ENCODE data around the gene PAN2. TPM values are rescaled to one million over a fixed set of nuclear protein-coding genes. Genes with fewer than 3 reads are reported as not detected.

The PAN2 gene
- 13.0 and 14.8 TPM in 2 replicates for total RNA-seq

GRCh38 chr12:56333679-56334489 is at the start of gene PAN2:
TSS of gene PAN2 (minus strand) at chr12:56334000. CDS start at chr12:56333094, 906 bp downstream.
- TF ChIP-seq CTCF (IDR thresholded peaks at IDR 0.05; ENCODE audit: insufficient read depth, low read depth, low read length), result peak; percentile 66
- H3K4me3 ChIP-seq (ENCODE audit: low read depth, low read length), result peak within 1 kb of the TSS; percentile 76
- DNase-seq (ENCODE audit: low read depth), result peak; percentile 98

- no peak overlapping the region for H3K4me3 ChIP-seq (ENCODE audit: low read depth, low read length)
- TF ChIP-seq CTCF (IDR thresholded peaks at IDR 0.05; ENCODE audit: insufficient read depth, low read depth, low read length), result no peak
- DNase-seq (ENCODE audit: low read depth), result no peak
Observed at GRCh38 chr12:56382611-56383010, 48.8 kb upstream of the PAN2 start.

- no peak for DNase-seq (ENCODE audit: low read depth)
- TF ChIP-seq CTCF (IDR thresholded peaks at IDR 0.05; ENCODE audit: insufficient read depth, low read depth, low read length), result no peak
- no peak overlapping the region for H3K4me3 ChIP-seq (ENCODE audit: low read depth, low read length)
Observed at GRCh38 chr12:56377989-56378316, 44.2 kb upstream of the PAN2 start.

- DNase-seq (ENCODE audit: low read depth), result peak; percentile 13
- peak; percentile 14 for TF ChIP-seq CTCF (IDR thresholded peaks at IDR 0.05; ENCODE audit: insufficient read depth, low read depth, low read length)
- H3K4me3 ChIP-seq (ENCODE audit: low read depth, low read length), result no peak overlapping the region
Observed at GRCh38 chr12:56377310-56377988, 43.6 kb upstream of the PAN2 start.

GRCh38 chr12:56375598-56376434 is 42.0 kb upstream of the PAN2 start:
- no peak for DNase-seq (ENCODE audit: low read depth)
- no peak for TF ChIP-seq CTCF (IDR thresholded peaks at IDR 0.05; ENCODE audit: insufficient read depth, low read depth, low read length)
- H3K4me3 ChIP-seq (ENCODE audit: low read depth, low read length), result no peak overlapping the region

- H3K4me3 ChIP-seq (ENCODE audit: low read depth, low read length), result no peak overlapping the region
- TF ChIP-seq CTCF (IDR thresholded peaks at IDR 0.05; ENCODE audit: insufficient read depth, low read depth, low read length), result no peak
- peak; percentile 7 for DNase-seq (ENCODE audit: low read depth)
Observed at GRCh38 chr12:56374726-56375597, 41.2 kb upstream of the PAN2 start.

Data from fibroblast of villous mesenchyme (primary cell).